ENCODE results near the gene SOX8.

The SOX8 gene

DNA sequence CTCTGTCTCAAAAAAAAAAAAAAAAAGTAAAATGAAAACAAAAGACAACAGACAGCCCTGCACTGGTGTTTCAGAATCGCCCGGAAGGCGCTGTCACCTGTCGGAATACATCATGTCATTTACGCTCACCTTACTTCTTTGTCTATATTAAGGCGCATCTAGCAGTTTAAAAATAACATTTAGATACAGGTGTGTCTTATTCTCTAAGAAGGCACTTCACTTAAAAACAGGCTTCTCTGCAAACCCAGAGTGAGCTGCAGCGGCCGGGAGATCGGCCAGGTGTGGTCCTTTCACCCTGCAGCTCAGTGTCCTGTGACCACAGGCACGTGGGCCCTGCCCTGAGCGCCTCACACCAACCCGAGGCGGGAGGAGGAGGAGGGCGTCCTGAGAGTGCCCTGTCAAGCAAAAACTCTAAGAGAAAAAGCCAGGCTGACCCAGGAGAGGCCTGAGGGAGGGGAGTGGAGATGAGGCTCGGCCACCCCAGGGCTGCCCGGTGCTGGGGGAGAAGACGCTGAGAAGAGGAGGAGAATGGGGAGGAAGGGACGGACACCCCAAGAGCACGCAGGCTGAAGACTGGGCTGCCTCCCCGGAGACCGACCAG is 7.5 kb upstream of the SOX8 start:
- no peak for DNase-seq (ENCODE audit: low spot score)

DNA sequence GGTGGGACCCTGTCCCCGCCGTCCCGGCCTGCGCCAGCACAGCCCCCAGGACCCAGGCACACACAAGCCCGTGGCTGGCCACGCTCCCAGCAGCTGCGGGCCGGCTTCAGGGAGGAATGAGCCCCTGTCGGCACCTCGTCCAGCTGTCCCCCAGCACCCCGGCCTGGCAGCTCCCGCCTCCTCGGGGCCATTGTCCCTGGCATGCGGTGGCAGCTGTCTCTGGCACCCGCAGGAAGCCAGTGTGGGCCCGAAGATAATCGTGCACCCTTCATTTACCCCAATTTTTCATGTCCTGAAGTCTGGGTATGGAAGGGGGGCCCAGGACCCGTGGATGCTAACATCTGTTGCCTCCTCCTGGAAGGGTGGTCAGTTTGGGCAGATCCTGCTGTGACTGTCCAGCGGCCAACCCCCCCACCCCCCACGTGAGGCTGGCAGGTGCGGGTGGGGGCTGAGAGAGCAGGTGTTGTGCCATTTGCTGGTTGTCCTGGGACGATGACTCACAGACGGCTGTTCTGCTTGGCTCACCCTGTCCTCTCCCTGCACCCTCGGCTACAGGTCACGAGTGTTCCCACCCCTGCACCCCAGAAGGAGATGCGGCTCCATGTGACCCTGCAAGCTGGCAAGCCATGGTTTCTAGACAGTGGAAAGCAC is 6.8 kb upstream of the SOX8 start:
- no peak for DNase-seq (ENCODE audit: low spot score)

DNA sequence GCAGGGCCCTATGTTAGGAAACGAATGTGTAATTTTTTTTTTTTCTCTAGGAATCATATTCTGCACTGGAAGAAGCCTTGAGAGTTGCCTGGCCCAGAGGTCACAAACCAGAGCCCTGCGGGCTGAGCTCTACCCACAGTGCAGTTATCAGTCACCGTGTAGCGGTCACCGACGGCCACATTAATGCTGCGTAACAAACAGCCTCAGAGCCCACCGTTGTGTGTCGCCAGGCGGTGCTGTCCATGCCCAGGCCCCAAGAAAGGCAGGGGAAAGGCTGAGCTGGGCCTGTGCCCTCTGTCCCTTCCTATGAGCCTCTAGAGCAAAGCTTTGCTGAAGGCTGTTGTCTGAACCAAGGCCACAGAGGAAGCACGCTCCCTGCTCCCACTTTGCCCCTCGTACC is 6.3 kb upstream of the SOX8 start:
- no peak for DNase-seq (ENCODE audit: low spot score)

DNA sequence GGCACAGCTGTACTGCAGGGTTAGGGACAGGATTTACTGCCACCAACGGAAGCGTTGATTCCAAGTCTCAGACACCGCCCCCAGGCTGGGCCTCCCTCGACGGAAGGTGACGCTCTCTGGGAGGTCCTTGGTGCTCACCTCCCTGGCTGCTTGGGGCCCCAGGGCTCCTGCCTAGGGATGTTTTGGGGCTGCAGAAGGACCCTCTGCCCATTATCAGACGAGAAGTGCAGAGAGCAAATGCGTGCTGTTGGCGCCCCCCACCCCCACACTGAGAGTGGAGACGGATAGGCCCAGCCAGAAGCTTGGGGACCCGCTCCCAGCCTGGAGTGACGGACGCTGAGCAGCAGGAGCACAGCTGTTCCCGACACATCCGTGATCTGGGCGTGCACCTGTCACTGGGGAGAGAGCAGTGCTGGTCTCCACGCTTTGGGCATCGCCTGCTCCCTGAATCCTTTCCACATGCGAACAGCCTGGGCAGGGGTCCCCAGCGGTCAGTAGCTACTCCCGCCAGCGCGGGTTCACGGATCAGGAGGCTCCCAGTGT is 5.1 kb upstream of the SOX8 start:
- no peak for DNase-seq (ENCODE audit: low spot score)

DNA sequence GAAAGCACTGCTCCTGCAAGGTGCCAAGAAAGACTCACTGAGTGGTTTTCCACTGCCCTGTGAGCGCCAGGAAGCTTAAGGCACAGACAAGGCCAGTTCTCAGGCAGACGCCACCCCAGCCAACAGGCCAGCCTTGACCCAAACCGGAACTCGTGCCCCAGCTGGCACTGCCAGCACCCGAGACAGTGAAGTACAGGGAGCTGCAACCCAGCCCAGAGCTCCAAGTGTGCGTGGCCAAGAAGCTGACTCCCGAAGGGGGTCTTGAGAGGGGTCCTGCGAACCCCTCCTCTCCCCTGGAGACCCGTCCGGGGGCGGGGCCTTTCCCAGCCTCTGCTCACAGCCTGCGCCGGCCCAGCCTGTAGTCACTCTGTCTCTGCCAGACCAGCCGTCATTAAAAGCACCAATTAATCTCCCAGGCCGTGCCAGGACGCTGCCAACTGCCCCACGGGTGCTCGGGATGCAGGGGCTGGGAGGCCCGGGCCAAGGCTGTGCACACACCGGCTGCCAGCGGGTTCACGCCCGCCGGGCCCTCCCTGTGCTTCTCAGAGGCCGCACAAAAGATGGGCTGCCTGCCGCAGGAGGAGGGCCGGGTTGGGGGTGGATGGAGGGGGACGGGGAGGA is 4.4 kb upstream of the SOX8 start:
- DNase-seq (ENCODE audit: low spot score): no peak

DNA sequence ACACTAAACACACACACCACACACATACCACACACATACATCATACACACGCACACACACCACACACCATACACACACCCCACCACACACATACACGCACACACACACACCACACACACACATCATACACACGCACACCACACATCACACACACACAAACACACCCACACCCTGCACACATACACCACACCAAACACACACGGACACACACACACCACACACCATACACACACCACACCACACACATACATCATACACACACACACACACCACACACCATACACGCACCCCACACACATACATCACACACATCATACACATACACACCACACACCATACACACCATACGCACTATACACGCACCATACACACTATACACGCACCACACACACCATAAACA is 3.7 kb upstream of the SOX8 start:
- no peak for DNase-seq (ENCODE audit: low spot score)

DNA sequence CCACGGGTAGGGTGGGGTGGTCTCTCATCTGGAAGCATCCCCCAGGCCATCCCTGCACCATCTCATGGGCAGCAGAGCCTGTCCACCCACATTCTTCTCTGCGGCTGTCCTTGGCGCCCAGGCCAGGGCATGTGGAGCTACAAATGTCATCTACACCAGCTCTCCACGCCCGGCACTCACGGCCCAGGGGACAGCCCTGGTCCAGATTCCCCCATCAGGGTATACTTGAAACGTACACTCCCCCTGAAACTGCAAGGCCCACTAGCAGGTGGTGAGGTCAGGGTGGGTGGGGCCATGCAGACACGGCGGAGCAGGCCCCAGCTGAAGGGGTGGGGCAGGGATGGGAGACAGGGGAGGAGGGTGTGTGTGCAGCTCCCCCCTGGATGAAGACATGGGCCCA is 3.2 kb upstream of the SOX8 start:
- DNase-seq (ENCODE audit: low spot score): no peak

DNA sequence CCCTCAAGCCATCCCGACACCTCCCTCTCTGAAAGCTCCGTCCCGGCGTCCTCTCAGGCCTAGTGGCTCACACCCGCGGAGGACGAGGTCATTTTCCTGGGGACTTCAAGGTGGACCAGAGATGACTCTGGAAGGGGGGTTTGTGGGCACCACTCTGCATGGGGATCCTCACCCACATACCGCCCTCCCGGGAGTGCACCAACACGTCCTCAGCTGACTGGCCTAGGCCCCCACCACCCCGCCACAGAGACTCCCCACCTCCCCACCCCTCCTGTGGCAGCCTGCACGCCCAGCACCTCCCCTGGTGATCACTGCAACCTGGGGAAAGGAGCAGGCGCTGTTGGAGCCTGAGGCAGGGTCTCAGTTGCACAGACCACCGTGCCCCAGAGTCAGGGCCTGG is 2.4 kb upstream of the SOX8 start:
- DNase-seq (ENCODE audit: low spot score): no peak

DNA sequence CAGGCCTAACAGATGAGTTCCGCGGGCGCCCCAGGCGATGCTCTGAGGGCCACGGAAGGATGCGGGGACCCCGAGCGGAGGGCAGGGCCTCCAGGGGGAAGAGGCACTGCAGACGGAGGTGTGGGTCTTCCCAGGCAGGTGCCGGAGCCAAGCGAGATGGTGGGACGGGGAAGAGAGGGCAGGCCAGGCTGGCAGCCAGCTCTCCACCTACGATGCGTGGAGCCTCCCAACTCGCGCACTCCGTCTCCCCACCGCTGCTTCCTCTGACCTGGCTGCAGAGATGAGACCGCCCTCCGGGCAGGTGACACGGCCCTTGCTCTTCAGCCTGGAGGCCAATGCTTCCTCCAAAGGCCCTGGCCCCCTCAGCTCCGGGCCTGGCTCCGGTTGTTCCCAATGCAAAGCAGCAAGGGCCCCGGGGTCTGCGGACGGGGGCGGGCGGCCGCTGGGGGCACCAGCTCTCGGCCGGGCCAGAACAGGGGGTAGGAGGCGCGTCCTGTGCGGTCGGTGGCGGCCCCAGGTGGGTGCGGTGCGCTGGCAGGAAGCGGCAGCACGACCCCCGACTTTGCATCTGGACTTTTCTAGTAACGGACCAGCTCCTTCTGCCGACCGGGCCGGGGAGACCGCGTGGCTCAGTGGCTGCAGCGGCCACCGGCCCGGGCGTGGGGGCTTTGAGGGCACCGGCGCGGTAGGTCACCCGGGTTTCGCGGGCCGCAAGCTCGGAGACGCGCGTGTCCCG is 1.5 kb upstream of the SOX8 start:
- DNase-seq (ENCODE audit: low spot score): no peak

DNA sequence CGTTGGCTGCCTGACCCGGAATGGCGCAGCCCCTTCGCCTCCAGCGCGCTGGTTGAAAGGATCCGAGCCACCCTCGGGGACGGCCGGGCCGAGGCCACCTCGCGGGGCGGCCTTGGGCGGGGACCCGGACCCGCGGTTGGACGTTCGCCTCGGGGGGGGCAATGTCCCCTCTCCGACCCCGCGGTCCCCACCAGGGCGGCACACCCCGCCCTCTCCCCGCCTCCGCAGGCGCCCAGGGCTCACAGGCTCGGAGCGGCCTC is 1.0 kb upstream of the SOX8 start:
- no peak for DNase-seq (ENCODE audit: low spot score)

DNA sequence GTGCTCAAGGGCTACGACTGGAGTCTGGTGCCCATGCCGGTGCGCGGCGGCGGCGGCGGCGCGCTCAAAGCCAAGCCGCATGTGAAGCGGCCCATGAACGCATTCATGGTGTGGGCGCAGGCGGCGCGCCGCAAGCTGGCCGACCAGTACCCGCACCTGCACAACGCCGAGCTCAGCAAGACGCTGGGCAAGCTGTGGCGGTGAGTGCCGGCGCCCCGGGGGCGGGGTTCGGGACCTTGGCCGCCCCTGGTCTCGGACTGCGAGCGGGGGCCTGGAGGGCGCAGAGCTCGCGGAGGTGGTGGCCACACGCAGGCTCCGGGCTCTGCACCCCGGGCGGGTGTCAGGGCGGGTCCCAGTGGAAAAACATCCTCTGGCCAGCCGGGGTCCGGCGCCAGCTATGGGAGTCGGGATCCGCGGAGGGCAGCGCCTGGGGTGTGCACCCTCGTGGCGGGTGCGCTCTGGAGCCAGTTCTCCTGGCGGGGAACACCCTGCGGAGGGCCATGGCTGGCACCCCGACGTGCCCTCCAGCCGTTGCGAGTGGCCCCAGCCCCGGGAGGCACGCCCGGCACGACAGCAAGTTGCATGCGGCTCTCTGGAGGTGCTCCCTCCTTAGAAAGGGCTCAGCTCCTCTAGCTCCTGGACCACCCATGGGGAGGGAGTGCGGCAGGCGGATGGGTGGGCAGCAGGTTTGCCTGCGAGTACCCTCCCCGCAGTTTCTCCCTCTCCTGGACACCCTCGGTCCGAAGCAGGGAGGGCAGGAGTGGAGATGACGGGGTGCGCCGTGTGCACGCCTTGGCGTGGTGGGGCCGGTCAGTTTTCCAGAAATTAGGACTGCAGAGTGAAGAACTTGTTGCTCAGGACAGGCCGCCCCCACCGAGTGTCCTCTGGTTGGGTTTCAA is 824 bp downstream of the SOX8 start:
- no peak for DNase-seq (ENCODE audit: low spot score)

DNA sequence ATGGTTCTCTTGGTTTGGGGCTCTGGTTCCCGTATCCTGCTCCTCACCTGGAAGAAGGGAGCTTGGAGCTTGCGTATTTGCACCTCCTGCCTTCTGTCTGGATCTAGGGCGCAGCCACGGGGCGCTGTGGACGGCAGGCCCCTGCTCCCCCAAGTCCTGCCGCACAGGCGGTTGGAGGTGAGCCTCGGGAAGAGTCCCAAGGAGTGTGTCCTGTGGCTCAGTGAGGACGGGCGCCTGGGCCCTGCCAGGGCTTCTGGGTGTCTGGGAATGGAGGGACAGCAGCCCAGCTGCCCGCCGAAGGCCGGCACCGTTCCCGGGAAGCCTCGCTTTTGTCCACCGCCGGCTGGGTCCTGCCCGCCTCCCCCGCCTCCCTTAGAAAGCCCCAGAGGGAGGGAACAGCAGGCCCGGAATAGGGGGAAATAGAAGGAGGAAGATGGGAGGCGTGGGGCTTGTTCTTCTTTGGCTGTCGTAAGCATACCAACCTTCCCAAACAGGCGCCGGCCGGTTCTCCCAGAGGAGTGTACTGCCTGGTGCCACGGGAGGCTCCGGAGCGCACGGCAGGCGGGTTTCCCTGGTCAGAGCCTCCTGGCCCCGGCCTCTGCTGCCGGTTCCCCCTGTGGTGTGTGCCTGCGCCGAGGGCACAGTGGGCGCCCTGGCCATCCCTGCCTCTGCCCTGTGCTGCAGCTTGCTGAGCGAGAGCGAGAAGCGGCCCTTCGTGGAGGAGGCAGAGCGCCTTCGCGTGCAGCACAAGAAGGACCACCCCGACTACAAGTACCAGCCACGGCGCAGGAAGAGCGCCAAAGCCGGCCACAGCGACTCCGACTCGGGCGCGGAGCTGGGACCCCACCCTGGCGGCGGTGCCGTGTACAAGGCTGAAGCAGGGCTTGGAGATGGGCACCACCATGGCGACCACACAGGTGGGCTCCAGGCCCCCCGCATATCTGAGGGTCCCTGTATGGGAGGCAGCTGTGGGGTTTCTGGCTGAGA is 1.8 kb downstream of the SOX8 start:
- DNase-seq (ENCODE audit: low spot score): no peak

DNA sequence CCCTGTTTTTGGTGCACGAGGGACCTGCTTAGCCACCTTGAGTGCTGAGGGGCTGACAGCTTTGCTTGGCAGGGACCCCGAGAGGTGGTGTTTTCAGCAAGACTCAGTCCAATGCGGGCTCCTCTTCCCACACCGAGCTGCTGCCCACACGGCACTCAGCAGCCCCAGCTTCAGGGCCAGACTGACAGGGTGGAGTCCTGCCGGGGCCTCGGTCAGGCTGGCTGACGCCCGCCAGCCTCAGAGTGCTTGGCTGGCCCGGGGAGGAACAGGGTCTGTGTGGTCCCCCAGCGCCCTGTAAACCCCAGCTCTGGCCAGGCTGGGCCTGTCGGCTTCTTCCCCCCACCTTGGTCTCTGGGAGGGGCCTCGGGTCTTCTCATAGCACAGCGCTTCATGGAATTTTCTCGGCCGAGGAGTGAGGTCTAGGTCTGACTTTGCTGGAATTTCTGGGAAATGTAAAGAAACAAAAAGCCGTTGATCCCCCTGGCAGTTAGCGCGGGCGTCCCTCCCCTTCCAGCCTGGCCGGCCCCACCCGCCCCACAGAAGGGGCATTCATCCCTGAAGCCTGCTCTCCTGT is 2.6 kb downstream of the SOX8 start:
- no peak for DNase-seq (ENCODE audit: low spot score)

DNA sequence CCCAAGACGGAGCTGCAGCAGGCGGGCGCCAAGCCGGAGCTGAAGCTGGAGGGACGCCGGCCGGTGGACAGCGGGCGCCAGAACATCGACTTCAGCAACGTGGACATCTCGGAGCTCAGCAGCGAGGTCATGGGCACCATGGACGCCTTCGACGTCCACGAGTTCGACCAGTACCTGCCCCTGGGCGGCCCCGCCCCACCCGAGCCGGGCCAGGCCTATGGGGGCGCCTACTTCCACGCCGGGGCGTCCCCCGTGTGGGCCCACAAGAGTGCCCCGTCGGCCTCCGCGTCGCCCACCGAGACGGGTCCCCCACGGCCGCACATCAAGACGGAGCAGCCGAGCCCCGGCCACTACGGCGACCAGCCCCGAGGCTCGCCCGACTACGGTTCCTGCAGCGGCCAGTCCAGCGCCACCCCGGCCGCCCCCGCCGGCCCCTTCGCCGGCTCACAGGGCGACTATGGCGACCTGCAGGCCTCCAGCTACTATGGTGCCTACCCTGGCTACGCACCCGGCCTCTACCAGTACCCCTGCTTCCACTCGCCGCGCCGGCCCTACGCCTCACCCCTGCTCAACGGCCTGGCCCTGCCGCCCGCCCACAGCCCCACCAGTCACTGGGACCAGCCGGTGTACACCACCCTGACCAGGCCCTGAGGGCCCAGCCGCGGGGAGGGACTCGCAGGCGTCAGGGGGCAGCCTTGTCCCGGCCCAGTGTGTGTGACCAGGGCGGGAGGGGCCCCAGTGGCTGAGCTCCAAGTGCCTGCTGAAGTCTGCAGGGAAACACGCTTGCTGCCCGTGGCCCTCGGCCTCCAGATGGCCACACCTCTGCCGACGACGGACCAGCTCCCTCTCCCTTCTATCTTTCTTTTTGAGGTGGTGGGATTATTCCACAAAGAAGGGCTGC is 3.4 kb downstream of the SOX8 start:
- no peak for DNase-seq (ENCODE audit: low spot score)

DNA sequence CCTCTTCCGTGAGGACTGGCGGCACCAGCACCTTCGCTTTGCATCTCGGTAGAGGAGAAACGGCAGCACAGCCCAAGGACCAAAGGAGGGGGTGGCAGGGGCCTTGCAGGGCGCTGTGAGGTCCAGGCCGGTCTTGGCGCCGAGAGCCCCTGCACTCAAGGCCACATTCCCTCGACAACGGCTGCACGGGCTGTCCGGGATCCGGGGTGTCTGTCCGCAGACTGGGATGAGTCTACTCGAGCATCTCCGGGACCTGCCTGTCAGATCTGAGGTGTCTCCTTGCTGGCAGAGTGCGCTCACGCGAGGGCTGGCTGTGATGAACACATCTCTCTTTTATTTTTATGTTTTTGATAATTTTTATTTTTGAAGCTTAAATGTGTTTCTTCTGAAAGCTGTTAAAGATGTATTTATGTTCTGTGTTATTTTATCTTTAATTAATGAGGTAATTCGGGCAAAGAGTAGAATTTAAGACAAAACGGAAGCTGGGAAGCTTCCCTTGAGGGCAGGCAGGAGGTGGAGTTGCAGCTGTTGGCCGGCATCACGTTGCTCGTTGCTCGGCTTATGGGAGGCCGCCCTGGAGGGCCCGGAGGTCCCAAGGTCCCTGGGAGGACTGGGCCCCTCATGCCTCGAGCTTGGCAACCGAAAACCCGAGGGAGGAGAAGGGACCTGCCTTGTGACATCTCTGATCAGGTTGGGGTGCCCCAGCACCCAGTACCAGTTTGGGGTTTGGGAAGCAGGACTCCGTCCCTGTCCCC is 4.3 kb downstream of the SOX8 start:
- DNase-seq (ENCODE audit: low spot score): no peak

DNA sequence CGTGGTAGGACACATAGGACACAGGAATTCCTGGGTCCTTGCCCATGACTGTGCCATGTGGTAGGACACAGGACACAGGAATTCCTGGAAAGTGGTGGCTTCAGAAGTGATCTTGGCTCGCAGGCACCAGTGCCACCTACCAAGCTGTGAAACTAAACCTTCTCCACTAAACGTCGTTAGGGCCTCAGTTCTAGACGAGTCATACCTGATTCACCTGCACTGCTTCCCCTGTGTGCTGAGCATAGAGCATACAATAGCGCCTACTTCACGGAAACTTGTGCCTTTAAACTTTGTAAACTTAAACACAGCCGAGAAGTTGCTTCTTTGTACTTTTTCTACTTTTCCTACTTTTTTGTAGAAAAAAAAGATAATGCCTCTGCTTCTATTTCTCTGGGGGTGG is 4.8 kb downstream of the SOX8 start:
- DNase-seq (ENCODE audit: low spot score): no peak

DNA sequence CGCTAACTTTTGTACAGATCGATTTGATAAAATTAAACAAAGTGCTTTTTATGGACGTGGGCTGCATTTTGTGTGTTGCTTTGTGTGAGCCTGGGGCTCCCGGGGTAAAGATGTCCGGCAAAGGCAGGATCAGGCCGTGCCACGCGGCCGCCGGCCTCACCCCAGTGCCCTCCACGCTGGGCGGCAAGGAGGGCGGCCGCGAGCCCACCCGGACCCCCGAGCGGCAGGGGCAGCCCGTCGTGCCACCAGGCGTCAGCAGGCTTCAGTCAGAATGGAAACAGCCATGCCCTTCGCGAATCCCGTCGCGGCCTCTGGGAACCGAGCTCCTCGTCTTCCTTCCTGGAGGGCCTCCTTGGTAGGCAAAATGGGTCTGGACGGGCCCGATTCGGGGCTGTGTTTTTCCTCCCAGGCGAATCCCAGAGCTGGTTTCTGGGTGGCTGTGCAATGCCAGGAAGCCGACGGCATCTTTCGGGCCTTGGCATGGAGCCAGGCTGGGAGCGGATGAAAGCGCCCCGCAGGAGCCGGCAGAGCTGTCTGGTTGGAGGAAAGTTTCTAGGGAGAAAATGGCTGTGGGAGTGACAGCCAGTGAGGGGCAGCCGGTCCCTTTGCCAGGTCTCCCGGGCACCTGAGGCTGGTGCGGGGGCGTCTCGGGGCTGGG is 5.5 kb downstream of the SOX8 start:
- no peak for DNase-seq (ENCODE audit: low spot score)

DNA sequence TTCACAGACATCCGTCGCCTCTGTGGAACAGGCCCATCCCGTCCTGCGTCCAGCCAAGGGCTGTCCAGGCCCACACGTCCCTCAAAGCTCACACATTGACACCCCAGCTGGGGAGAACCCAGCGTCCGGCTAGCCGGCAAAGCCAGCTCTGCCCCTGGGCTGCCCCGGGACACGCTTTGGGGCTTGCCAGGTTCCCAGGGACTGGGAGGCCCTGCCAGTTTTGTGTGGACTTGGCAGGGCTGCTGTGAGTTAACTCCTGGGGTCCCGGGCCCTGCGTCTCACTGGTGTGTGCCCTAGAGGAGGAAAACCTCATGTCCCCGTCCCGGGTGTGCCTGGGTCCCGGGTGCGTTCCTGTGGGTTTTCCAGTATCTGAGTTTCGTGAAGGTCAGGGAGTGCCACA is 6.3 kb downstream of the SOX8 start:
- DNase-seq (ENCODE audit: low spot score): no peak

Data from AG20443 (cell line).